ENCODE results near the gene UBE2D1. TPM values are rescaled to one million over a fixed set of nuclear protein-coding genes. Genes with fewer than 3 reads are reported as not detected.

UBE2D1 gene
- total RNA-seq, 3 donors from 2014 or later (not counting 1 experiment from before 2014, with no cell fraction given): 14.0 to 14.5 (median 14.4) TPM

- TF ChIP-seq, protein P1, sequence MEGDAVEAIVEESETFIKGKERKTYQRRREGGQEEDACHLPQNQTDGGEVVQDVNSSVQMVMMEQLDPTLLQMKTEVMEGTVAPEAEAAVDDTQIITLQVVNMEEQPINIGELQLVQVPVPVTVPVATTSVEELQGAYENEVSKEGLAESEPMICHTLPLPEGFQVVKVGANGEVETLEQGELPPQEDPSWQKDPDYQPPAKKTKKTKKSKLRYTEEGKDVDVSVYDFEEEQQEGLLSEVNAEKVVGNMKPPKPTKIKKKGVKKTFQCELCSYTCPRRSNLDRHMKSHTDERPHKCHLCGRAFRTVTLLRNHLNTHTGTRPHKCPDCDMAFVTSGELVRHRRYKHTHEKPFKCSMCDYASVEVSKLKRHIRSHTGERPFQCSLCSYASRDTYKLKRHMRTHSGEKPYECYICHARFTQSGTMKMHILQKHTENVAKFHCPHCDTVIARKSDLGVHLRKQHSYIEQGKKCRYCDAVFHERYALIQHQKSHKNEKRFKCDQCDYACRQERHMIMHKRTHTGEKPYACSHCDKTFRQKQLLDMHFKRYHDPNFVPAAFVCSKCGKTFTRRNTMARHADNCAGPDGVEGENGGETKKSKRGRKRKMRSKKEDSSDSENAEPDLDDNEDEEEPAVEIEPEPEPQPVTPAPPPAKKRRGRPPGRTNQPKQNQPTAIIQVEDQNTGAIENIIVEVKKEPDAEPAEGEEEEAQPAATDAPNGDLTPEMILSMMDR (IDR thresholded peaks at IDR 0.05): no peak
- Mint-ChIP-seq H3K4me1 (peaks cover 13 to 29% of the 10 kb centered on the region in 2 donors), H3K36me3 (no peaks in the 10 kb centered on the region), H3K9me3 (no peaks in the 10 kb centered on the region), H3K27ac (peak overlapping the region; percentile 78 to 81), H3K4me3 (peak overlapping the region; percentile 95), H3K27me3 (ENCODE audit: low read depth in 2 of 2) (peaks cover 9 to 11% of the 10 kb centered on the region in 2 donors)
- WGBS (ENCODE audit: insufficient coverage): 3% methylated on average over 35 of the region's 37 CpGs
- ATAC-seq: peak; percentile 27 to 56 (median 53)
- Histone ChIP-seq H3K27me3 (ENCODE audit: control insufficient read depth, insufficient read depth, low read length) (no peaks in the 10 kb centered on the region), H3K36me3 (ENCODE audit: control insufficient read depth, insufficient read depth, low read length) (no peaks in the 10 kb centered on the region), H3K4me3 (ENCODE audit: low read length) (peak overlapping the region; percentile 64), H3K27ac (ENCODE audit: low read length) (peak overlapping the region; percentile 33), H3K4me1 (ENCODE audit: control insufficient read depth, insufficient read depth, low read length) (peaks cover 9% of the 10 kb centered on the region), H3K9me3 (ENCODE audit: control insufficient read depth, insufficient read depth, low read length) (no peaks in the 10 kb centered on the region)
- peak in 1 of 2 donors; percentile 17 for DNase-seq
- intact Hi-C loops (cut with micrococcal nuclease): loop anchor here (2.0 to 10.0 kb wide), 2 partner anchors 49 to 71 kb away; partner anchors contain the start of genes CISD1, IPMK and TFAM
These were observed 650 bp downstream of the UBE2D1 start for GRCh38 chr10:58335306-58336005.

DNA sequence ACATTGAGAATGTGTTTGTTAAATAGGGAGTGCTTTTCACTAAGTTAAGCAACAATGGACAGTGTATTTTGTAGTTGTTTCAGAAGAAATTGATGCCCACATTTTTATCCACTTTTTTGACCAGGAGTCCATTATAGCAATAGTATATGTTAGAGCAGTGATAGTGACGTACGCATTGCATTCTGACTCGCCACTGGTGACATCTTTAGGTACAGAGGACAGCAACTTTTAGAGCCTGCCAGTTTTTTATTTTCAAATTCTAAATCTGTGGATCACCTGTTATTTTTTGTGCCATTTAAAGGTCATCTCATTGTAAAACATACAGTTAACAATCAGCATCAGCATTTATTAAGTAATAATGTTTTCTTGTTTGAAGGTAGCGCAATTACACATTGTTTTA lies 1.4 kb downstream of the UBE2D1 start:
- Histone ChIP-seq H3K4me3 (ENCODE audit: low read length) (no peak overlapping the region), H3K27me3 (ENCODE audit: control insufficient read depth, insufficient read depth, low read length) (no peaks in the 10 kb centered on the region), H3K4me1 (ENCODE audit: control insufficient read depth, insufficient read depth, low read length) (peaks cover 9% of the 10 kb centered on the region), H3K36me3 (ENCODE audit: control insufficient read depth, insufficient read depth, low read length) (no peaks in the 10 kb centered on the region), H3K27ac (ENCODE audit: low read length) (no peak overlapping the region), H3K9me3 (ENCODE audit: control insufficient read depth, insufficient read depth, low read length) (no peaks in the 10 kb centered on the region)
- intact Hi-C loops (cut with micrococcal nuclease): loop anchor here (10.0 kb wide), 1 partner anchor 71 kb away; the partner anchor contains the start of genes CISD1 and IPMK
- TF ChIP-seq, protein P1 (IDR thresholded peaks at IDR 0.05): no peak
- H3K4me1 Mint-ChIP-seq: peaks cover 21 to 37% of the 10 kb centered on the region in 2 donors
- peak overlapping the region; percentile 78 to 81 for H3K27ac Mint-ChIP-seq
- no peaks in the 10 kb centered on the region for H3K9me3 Mint-ChIP-seq
- no peak for DNase-seq
- peaks cover 9 to 11% of the 10 kb centered on the region in 2 donors for H3K27me3 Mint-ChIP-seq (ENCODE audit: low read depth in 2 of 2)
- WGBS (ENCODE audit: insufficient coverage): 98% methylated on average over 4 of the region's 4 CpGs
- no peak for ATAC-seq
- no peaks in the 10 kb centered on the region for H3K36me3 Mint-ChIP-seq
- peak overlapping the region; percentile 95 for H3K4me3 Mint-ChIP-seq

- Histone ChIP-seq H3K27ac (ENCODE audit: low read length) (no peak overlapping the region), H3K36me3 (ENCODE audit: control insufficient read depth, insufficient read depth, low read length) (no peaks in the 10 kb centered on the region), H3K4me1 (ENCODE audit: control insufficient read depth, insufficient read depth, low read length) (no peaks in the 10 kb centered on the region), H3K4me3 (ENCODE audit: low read length) (no peak overlapping the region), H3K9me3 (ENCODE audit: control insufficient read depth, insufficient read depth, low read length) (no peaks in the 10 kb centered on the region), H3K27me3 (ENCODE audit: control insufficient read depth, insufficient read depth, low read length) (no peaks in the 10 kb centered on the region)
- intact Hi-C loops (cut with micrococcal nuclease): no loop called here
- Mint-ChIP-seq H3K36me3 (no peaks in the 10 kb centered on the region), H3K9me3 (no peaks in the 10 kb centered on the region), H3K4me1 (peaks cover 17 to 42% of the 10 kb centered on the region in 2 donors), H3K4me3 (no peak overlapping the region), H3K27me3 (ENCODE audit: low read depth in 2 of 2) (no peaks in the 10 kb centered on the region), H3K27ac (no peak overlapping the region)
- ATAC-seq (no peak), DNase-seq (no peak)
- WGBS (ENCODE audit: insufficient coverage): 48% methylated on average over 3 of the region's 4 CpGs
- TF ChIP-seq, protein P1 (IDR thresholded peaks at IDR 0.05): no peak
These were observed 6.6 kb downstream of the UBE2D1 start for GRCh38 chr10:58341422-58341821.
